Stomach (tissue), 4 donors: ENCODE data around the gene NANOS1.

Source experiments
- POLR2AphosphoS5 ChIP-seq, 3 donors: sonication (generic); formaldehyde crosslinking; IDR thresholded peaks; one replicate each; pipeline ENCODE4 v1.6.1; 2016; ENCODE audit warnings: antibody characterized with exemption in 3 of 3
- TF ChIP-seq, protein P1 (sequence below), 7 experiments: fragments of 450-650 bp in 4 of 7; fragments of 200-600 bp in 3 of 7; sonication (generic) in 3 of 7; IDR thresholded peaks; one replicate each; pipeline ENCODE4 v1.5.1; 2016 to 2019; ENCODE audit warnings: antibody characterized with exemption in 7 of 7, control low read depth in 2 of 7, mild to moderate bottlenecking in 1 of 7

GRCh38 chr10:119031496-119032059 lies 2.1 kb downstream of the NANOS1 start:
- TF ChIP-seq POLR2AphosphoS5 (IDR thresholded peaks at IDR 0.05) = no peak
- TF ChIP-seq, protein P1, sequence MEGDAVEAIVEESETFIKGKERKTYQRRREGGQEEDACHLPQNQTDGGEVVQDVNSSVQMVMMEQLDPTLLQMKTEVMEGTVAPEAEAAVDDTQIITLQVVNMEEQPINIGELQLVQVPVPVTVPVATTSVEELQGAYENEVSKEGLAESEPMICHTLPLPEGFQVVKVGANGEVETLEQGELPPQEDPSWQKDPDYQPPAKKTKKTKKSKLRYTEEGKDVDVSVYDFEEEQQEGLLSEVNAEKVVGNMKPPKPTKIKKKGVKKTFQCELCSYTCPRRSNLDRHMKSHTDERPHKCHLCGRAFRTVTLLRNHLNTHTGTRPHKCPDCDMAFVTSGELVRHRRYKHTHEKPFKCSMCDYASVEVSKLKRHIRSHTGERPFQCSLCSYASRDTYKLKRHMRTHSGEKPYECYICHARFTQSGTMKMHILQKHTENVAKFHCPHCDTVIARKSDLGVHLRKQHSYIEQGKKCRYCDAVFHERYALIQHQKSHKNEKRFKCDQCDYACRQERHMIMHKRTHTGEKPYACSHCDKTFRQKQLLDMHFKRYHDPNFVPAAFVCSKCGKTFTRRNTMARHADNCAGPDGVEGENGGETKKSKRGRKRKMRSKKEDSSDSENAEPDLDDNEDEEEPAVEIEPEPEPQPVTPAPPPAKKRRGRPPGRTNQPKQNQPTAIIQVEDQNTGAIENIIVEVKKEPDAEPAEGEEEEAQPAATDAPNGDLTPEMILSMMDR (IDR thresholded peaks at IDR 0.05) = no peak
